Measurements from ENCODE around the gene DSP. TPM values are rescaled to one million over a fixed set of nuclear protein-coding genes. Genes with fewer than 3 reads are reported as not detected.

The DSP gene
- total and polyA plus RNA-seq, 4 experiments from 2014 or later, result not detected

- Mint-ChIP-seq H3K27ac (no peak overlapping the region), H3K4me3 (no peak overlapping the region), H3K36me3 (no peaks in the 10 kb centered on the region), H3K4me1 (no peaks in the 10 kb centered on the region), H3K9me3 (no peaks in the 10 kb centered on the region), H3K27me3 (peaks cover 6 to 17% of the 10 kb centered on the region in 2 donors)
- Histone ChIP-seq H3K27ac (ENCODE audit: low read depth, low read length) (no peak overlapping the region), H3K9me3 (ENCODE audit: control insufficient read depth in 1 of 2, low read length in 2 of 2) (no peaks in the 10 kb centered on the region), H3K4me3 (ENCODE audit: low read length in 2 of 2) (no peak overlapping the region), H3K36me3 (ENCODE audit: insufficient read depth, low read length) (no peaks in the 10 kb centered on the region), H3K4me1 (ENCODE audit: insufficient read depth, low read length) (no peaks in the 10 kb centered on the region), H3K27me3 (ENCODE audit: insufficient read depth, low read length) (peaks cover 6% of the 10 kb centered on the region)
- CTCF ChIA-PET (ENCODE audit: partially characterized antibody), result interaction anchor here (1.4 kb wide), 1 partner anchor 299 kb away, joined by 3 read pairs; no protein-coding TSS in a partner anchor
- intact Hi-C loops (cut with micrococcal nuclease), result no loop called here
- no peak for DNase-seq
- POLR2A ChIA-PET (ENCODE audit: partially characterized antibody), result no interaction called here
Measured at GRCh38 chr6:7574500-7574899, 33.0 kb downstream of the DSP start.

- peaks cover 8 to 14% of the 10 kb centered on the region in 2 donors for H3K27me3 Mint-ChIP-seq
- intact Hi-C loops (cut with micrococcal nuclease), result no loop called here
- ChIA-PET CTCF (ENCODE audit: partially characterized antibody) (no interaction called here), POLR2A (ENCODE audit: partially characterized antibody) (no interaction called here)
- Histone ChIP-seq H3K27me3 (ENCODE audit: insufficient read depth, low read length) (peaks cover 11% of the 10 kb centered on the region), H3K4me1 (ENCODE audit: insufficient read depth, low read length) (no peaks in the 10 kb centered on the region), H3K9me3 (ENCODE audit: control insufficient read depth in 1 of 2, low read length in 2 of 2) (no peaks in the 10 kb centered on the region), H3K4me3 (ENCODE audit: low read length in 2 of 2) (no peak overlapping the region), H3K27ac (ENCODE audit: low read depth, low read length) (no peak overlapping the region), H3K36me3 (ENCODE audit: insufficient read depth, low read length) (no peaks in the 10 kb centered on the region)
- no peak overlapping the region for H3K27ac Mint-ChIP-seq
- no peaks in the 10 kb centered on the region for H3K9me3 Mint-ChIP-seq
- no peaks in the 10 kb centered on the region for H3K36me3 Mint-ChIP-seq
- no peak overlapping the region for H3K4me3 Mint-ChIP-seq
- DNase-seq, result no peak
- H3K4me1 Mint-ChIP-seq, result no peaks in the 10 kb centered on the region
Measured at GRCh38 chr6:7578516-7578915, 37.0 kb downstream of the DSP start.

GRCh38 chr6:7578931-7579330 lies 37.5 kb downstream of the DSP start:
- Mint-ChIP-seq H3K36me3 (no peaks in the 10 kb centered on the region), H3K4me3 (no peak overlapping the region), H3K27me3 (peaks cover 8 to 14% of the 10 kb centered on the region in 2 donors), H3K4me1 (no peaks in the 10 kb centered on the region), H3K27ac (no peak overlapping the region), H3K9me3 (no peaks in the 10 kb centered on the region)
- ChIA-PET POLR2A (ENCODE audit: partially characterized antibody) (no interaction called here), CTCF (ENCODE audit: partially characterized antibody) (no interaction called here)
- no peaks in the 10 kb centered on the region for H3K4me1 ChIP-seq (ENCODE audit: insufficient read depth, low read length)
- no peak overlapping the region for H3K4me3 ChIP-seq (ENCODE audit: low read length in 2 of 2)
- intact Hi-C loops (cut with micrococcal nuclease), result no loop called here
- H3K9me3 ChIP-seq (ENCODE audit: control insufficient read depth in 1 of 2, low read length in 2 of 2), result no peaks in the 10 kb centered on the region
- no peaks in the 10 kb centered on the region for H3K36me3 ChIP-seq (ENCODE audit: insufficient read depth, low read length)
- DNase-seq, result no peak
- no peak overlapping the region for H3K27ac ChIP-seq (ENCODE audit: low read depth, low read length)
- peaks cover 11% of the 10 kb centered on the region for H3K27me3 ChIP-seq (ENCODE audit: insufficient read depth, low read length)

GRCh38 chr6:7579851-7580250 lies 38.4 kb downstream of the DSP start:
- CTCF ChIA-PET (ENCODE audit: partially characterized antibody), result no interaction called here

DNA sequence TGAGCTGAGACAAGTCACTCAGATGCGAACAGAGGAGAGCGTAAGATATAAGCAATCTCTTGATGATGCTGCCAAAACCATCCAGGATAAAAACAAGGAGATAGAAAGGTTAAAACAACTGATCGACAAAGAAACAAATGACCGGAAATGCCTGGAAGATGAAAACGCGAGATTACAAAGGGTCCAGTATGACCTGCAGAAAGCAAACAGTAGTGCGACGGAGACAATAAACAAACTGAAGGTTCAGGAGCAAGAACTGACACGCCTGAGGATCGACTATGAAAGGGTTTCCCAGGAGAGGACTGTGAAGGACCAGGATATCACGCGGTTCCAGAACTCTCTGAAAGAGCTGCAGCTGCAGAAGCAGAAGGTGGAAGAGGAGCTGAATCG lies 39.1 kb downstream of the DSP start:
- peaks cover 8 to 20% of the 10 kb centered on the region in 2 donors for H3K27me3 Mint-ChIP-seq
- peaks cover 0 to 3% (median 2%) of the 10 kb centered on the region in 4 donors for H3K4me1 Mint-ChIP-seq
- no peak overlapping the region for H3K4me3 ChIP-seq (ENCODE audit: low read length in 2 of 2)
- no peak for DNase-seq
- H3K36me3 ChIP-seq (ENCODE audit: insufficient read depth, low read length), result no peaks in the 10 kb centered on the region
- H3K27me3 ChIP-seq (ENCODE audit: insufficient read depth, low read length), result peaks cover 11% of the 10 kb centered on the region
- H3K9me3 ChIP-seq (ENCODE audit: control insufficient read depth in 1 of 2, low read length in 2 of 2), result no peaks in the 10 kb centered on the region
- H3K27ac ChIP-seq (ENCODE audit: low read depth, low read length), result no peak overlapping the region
- peaks cover 0 to 2% (median 0%) of the 10 kb centered on the region in 8 donors for H3K9me3 Mint-ChIP-seq
- no peak overlapping the region for H3K27ac Mint-ChIP-seq
- H3K36me3 Mint-ChIP-seq, result no peaks in the 10 kb centered on the region
- intact Hi-C loops (cut with micrococcal nuclease), result no loop called here
- ChIA-PET POLR2A (ENCODE audit: partially characterized antibody) (no interaction called here), CTCF (ENCODE audit: partially characterized antibody) (interaction anchor here (1.5 kb wide), 1 partner anchor 9 kb away, joined by 6 read pairs; the partner anchor contains the start of gene SNRNP48)
- H3K4me3 Mint-ChIP-seq, result no peak overlapping the region
- no peaks in the 10 kb centered on the region for H3K4me1 ChIP-seq (ENCODE audit: insufficient read depth, low read length)

More at GRCh38 chr6:7579851-7580250, 38.4 kb downstream of the DSP start:
- H3K4me3 Mint-ChIP-seq, result no peak overlapping the region
- H3K9me3 Mint-ChIP-seq, result no peaks in the 10 kb centered on the region
- H3K27ac Mint-ChIP-seq, result no peak overlapping the region
- Histone ChIP-seq H3K4me3 (ENCODE audit: low read length in 2 of 2) (no peak overlapping the region), H3K27me3 (ENCODE audit: insufficient read depth, low read length) (peaks cover 11% of the 10 kb centered on the region), H3K4me1 (ENCODE audit: insufficient read depth, low read length) (no peaks in the 10 kb centered on the region), H3K36me3 (ENCODE audit: insufficient read depth, low read length) (no peaks in the 10 kb centered on the region), H3K9me3 (ENCODE audit: control insufficient read depth in 1 of 2, low read length in 2 of 2) (no peaks in the 10 kb centered on the region), H3K27ac (ENCODE audit: low read depth, low read length) (no peak overlapping the region)
- peaks cover 0 to 3% (median 2%) of the 10 kb centered on the region in 4 donors for H3K4me1 Mint-ChIP-seq
- no peak for DNase-seq
- POLR2A ChIA-PET (ENCODE audit: partially characterized antibody), result no interaction called here
- H3K36me3 Mint-ChIP-seq, result no peaks in the 10 kb centered on the region
- peaks cover 8 to 19% of the 10 kb centered on the region in 2 donors for H3K27me3 Mint-ChIP-seq
- intact Hi-C loops (cut with micrococcal nuclease), result no loop called here

GRCh38 chr6:7580927-7581618 lies 39.6 kb downstream of the DSP start:
- DNase-seq, result no peak
- peaks cover 0 to 2% (median 0%) of the 10 kb centered on the region in 8 donors for H3K9me3 Mint-ChIP-seq
- intact Hi-C loops (cut with micrococcal nuclease), result no loop called here

GRCh38 chr6:7585287-7585930 lies 43.9 kb downstream of the DSP start:
- no peak for DNase-seq
- Mint-ChIP-seq H3K27me3 (peaks cover 0 to 16% of the 10 kb centered on the region in 2 donors), H3K36me3 (peaks cover 0 to 5% of the 10 kb centered on the region in 2 donors), H3K4me3 (no peak overlapping the region), H3K27ac (no peak overlapping the region), H3K4me1 (peaks cover 17 to 21% (median 19%) of the 10 kb centered on the region in 4 donors), H3K9me3 (peaks cover 0 to 4% (median 0%) of the 10 kb centered on the region in 8 donors)
- H3K9me3 ChIP-seq (ENCODE audit: control insufficient read depth in 1 of 2, low read length in 2 of 2), result no peaks in the 10 kb centered on the region
- peaks cover 10% of the 10 kb centered on the region for H3K4me1 ChIP-seq (ENCODE audit: insufficient read depth, low read length)
- intact Hi-C loops (cut with micrococcal nuclease), result no loop called here
- H3K4me3 ChIP-seq (ENCODE audit: low read length in 2 of 2), result no peak overlapping the region
- ChIA-PET POLR2A (ENCODE audit: partially characterized antibody) (no interaction called here), CTCF (ENCODE audit: partially characterized antibody) (no interaction called here)
- H3K27ac ChIP-seq (ENCODE audit: low read depth, low read length), result no peak overlapping the region
- H3K36me3 ChIP-seq (ENCODE audit: insufficient read depth, low read length), result no peaks in the 10 kb centered on the region
- H3K27me3 ChIP-seq (ENCODE audit: insufficient read depth, low read length), result peaks cover 5% of the 10 kb centered on the region

More at GRCh38 chr6:7580927-7581618, 39.6 kb downstream of the DSP start:
- H3K36me3 ChIP-seq (ENCODE audit: insufficient read depth, low read length), result no peaks in the 10 kb centered on the region
- ChIA-PET POLR2A (ENCODE audit: partially characterized antibody) (no interaction called here), CTCF (ENCODE audit: partially characterized antibody) (interaction anchor here (1.5 kb wide), 1 partner anchor 9 kb away, joined by 6 read pairs; the partner anchor contains the start of gene SNRNP48)
- Mint-ChIP-seq H3K4me1 (peaks cover 0 to 3% (median 2%) of the 10 kb centered on the region in 4 donors), H3K27me3 (peaks cover 5 to 20% of the 10 kb centered on the region in 2 donors), H3K27ac (no peak overlapping the region), H3K4me3 (no peak overlapping the region), H3K36me3 (no peaks in the 10 kb centered on the region)
- peaks cover 11% of the 10 kb centered on the region for H3K27me3 ChIP-seq (ENCODE audit: insufficient read depth, low read length)
- no peak overlapping the region for H3K4me3 ChIP-seq (ENCODE audit: low read length in 2 of 2)
- H3K4me1 ChIP-seq (ENCODE audit: insufficient read depth, low read length), result no peaks in the 10 kb centered on the region
- H3K27ac ChIP-seq (ENCODE audit: low read depth, low read length), result no peak overlapping the region
- no peaks in the 10 kb centered on the region for H3K9me3 ChIP-seq (ENCODE audit: control insufficient read depth in 1 of 2, low read length in 2 of 2)

Data from CD4-positive, alpha-beta memory T cell (primary cell).